Right kidney (tissue), 1 donor: ENCODE results near the gene RAPGEF3.

Experiments used
- DNase-seq: peaks from one replicate; pipeline ENCODE4 v3.0.0-alpha.2; 2016

Gene RAPGEF3

GRCh38 chr12:47718531-47718930 lies 40.1 kb downstream of the RAPGEF3 start:
- DNase-seq, result no peak

- DNase-seq, result peak; percentile 59
These were observed 41.1 kb downstream of the RAPGEF3 start for GRCh38 chr12:47717443-47718193.

GRCh38 chr12:47717046-47717442 lies 41.6 kb downstream of the RAPGEF3 start:
- DNase-seq, result no peak

- no peak for DNase-seq
These were observed 42.7 kb downstream of the RAPGEF3 start for GRCh38 chr12:47715877-47716548.

GRCh38 chr12:47715393-47715876 lies 43.2 kb downstream of the RAPGEF3 start:
- DNase-seq, result peak; percentile 61

- no peak for DNase-seq
These were observed 43.8 kb downstream of the RAPGEF3 start for GRCh38 chr12:47714826-47715386.

GRCh38 chr12:47712171-47712570 lies 46.5 kb downstream of the RAPGEF3 start:
- DNase-seq, result no peak

- DNase-seq, result no peak
These were observed 47.2 kb downstream of the RAPGEF3 start for GRCh38 chr12:47711448-47711847.

GRCh38 chr12:47710278-47710677 lies 48.4 kb downstream of the RAPGEF3 start:
- no peak for DNase-seq

GRCh38 chr12:47709671-47710070 lies 49.0 kb downstream of the RAPGEF3 start:
- no peak for DNase-seq

- no peak for DNase-seq
These were observed 49.4 kb downstream of the RAPGEF3 start for GRCh38 chr12:47709237-47709636.

GRCh38 chr12:47707905-47708543 lies 50.7 kb downstream of the RAPGEF3 start:
- DNase-seq, result no peak

GRCh38 chr12:47707355-47707754 lies 51.3 kb downstream of the RAPGEF3 start:
- no peak for DNase-seq

- peak; percentile 78 for DNase-seq
These were observed 52.9 kb downstream of the RAPGEF3 start, which contains the start of gene RPAP3 for GRCh38 chr12:47705566-47706425. Gene RPAP3 (minus strand): TSS chr12:47706030. CDS start chr12:47702840, 3,190 bp downstream.

- DNase-seq, result no peak
These were observed 53.5 kb downstream of the RAPGEF3 start for GRCh38 chr12:47705229-47705565.

GRCh38 chr12:47704719-47705118 lies 54.0 kb downstream of the RAPGEF3 start:
- DNase-seq, result no peak

- DNase-seq, result no peak
These were observed 58.4 kb downstream of the RAPGEF3 start for GRCh38 chr12:47700263-47700662.

GRCh38 chr12:47698631-47699030 lies 60.0 kb downstream of the RAPGEF3 start:
- DNase-seq, result no peak

- DNase-seq, result no peak
These were observed 60.6 kb downstream of the RAPGEF3 start for GRCh38 chr12:47698055-47698454.

GRCh38 chr12:47689215-47689614 lies 69.5 kb downstream of the RAPGEF3 start:
- no peak for DNase-seq

GRCh38 chr12:47687636-47688035 lies 71.0 kb downstream of the RAPGEF3 start:
- DNase-seq, result no peak

- DNase-seq, result peak; percentile 13
These were observed 71.9 kb downstream of the RAPGEF3 start for GRCh38 chr12:47686645-47687240.
